SK-N-SH (cell line): ENCODE data around the gene ADCY1. TPM values are rescaled to one million over a fixed set of nuclear protein-coding genes. Genes with fewer than 3 reads are reported as not detected.
A peak's percentile ranks its signal among the peaks of the same experiment; 100 is the strongest.

Source experiments
- CTCF ChIA-PET: fragments of 300-600, 350-600 bp; formaldehyde crosslinking; extraction: SDS; loops from one replicate; lab custom pipeline; 2021; lab: Yijun Ruan, JAX
- POLR2A ChIA-PET: fragments of 350-600 bp; sonication (Branson Sonifier 250); formaldehyde crosslinking; extraction: SDS; loops from one replicate; lab custom pipeline; 2020; ENCODE audit warnings: antibody characterized with exemption, inconsistent platforms; lab: Yijun Ruan, JAX
- DNase-seq: peaks from one replicate; pipeline ENCODE4 v3.0.0; 2012
- H2AFZ ChIP-seq: fragments of 200-600 bp; sonication (generic); 2 replicates; pipeline ENCODE4 v1.8.1; 2016; ENCODE audit warnings: antibody characterized with exemption, mild to moderate bottlenecking, low read depth
- H3F3A ChIP-seq: fragments of 200-600 bp; sonication (generic); replicated peaks from 2 replicates; pipeline ENCODE3; 2016; ENCODE audit warnings: antibody characterized with exemption, mild to moderate bottlenecking; ENCODE audit not compliant: insufficient read depth
- H3K27ac ChIP-seq, 2 experiments: fragments of 200-500 bp in 1 of 2; fragments of 200-600 bp in 1 of 2; sonication (Bioruptor generic) in 1 of 2; sonication (generic), shearing (Covaris generic) in 1 of 2; 2 replicates each; pipeline versions ENCODE4 v1.5.1 to v1.6.1; 2014 to 2016; ENCODE audit warnings: low read depth in 2 of 2, inconsistent platforms in 1 of 2, low read length in 1 of 2, mild to moderate bottlenecking in 1 of 2, mixed read lengths in 1 of 2
- H3K27me3 ChIP-seq: fragments of 200-600 bp; sonication (generic), shearing (Covaris generic); 2 replicates; pipeline ENCODE4 v1.6.1; 2016; ENCODE audit warnings: mixed run types; ENCODE audit not compliant: insufficient read depth
- H3K36me3 ChIP-seq, 2 experiments: fragments of 200-500 bp in 1 of 2; fragments of 200-600 bp in 1 of 2; sonication (Bioruptor generic) in 1 of 2; sonication (generic) in 1 of 2; replicated peaks in 1 of 2; 2 replicates each; pipeline versions ENCODE3 to v1.5.1; 2014 to 2016; ENCODE audit warnings: low read length in 1 of 2, mild to moderate bottlenecking in 1 of 2; ENCODE audit not compliant: insufficient read depth in 2 of 2, control insufficient read depth in 1 of 2
- H3K4me1 ChIP-seq, 2 experiments: fragments of 200-500 bp in 1 of 2; fragments of 200-600 bp in 1 of 2; sonication (Bioruptor generic) in 1 of 2; sonication (generic), shearing (Covaris generic) in 1 of 2; 2 replicates each; pipeline versions ENCODE4 v1.5.1 to v1.6.1; 2014 to 2016; ENCODE audit warnings: low read depth in 1 of 2, low read length in 1 of 2, mixed run types in 1 of 2; ENCODE audit not compliant: insufficient read depth in 2 of 2, control insufficient read depth in 1 of 2
- H3K4me2 ChIP-seq: fragments of 200-600 bp; sonication (generic), shearing (Covaris generic); 2 replicates; pipeline ENCODE4 v1.6.1; 2017; ENCODE audit warnings: mixed run types
- H3K4me3 ChIP-seq, 2 experiments: fragments of 200-500 bp in 1 of 2; fragments of 200-600 bp in 1 of 2; sonication (Bioruptor generic) in 1 of 2; sonication (generic), shearing (Covaris generic) in 1 of 2; 2 replicates each; pipeline versions ENCODE4 v1.5.1 to v1.8.1; 2014 to 2016; ENCODE audit warnings: low read depth in 2 of 2, inconsistent platforms in 1 of 2, low read length in 1 of 2, mild to moderate bottlenecking in 1 of 2, mixed read lengths in 1 of 2, moderate library complexity in 1 of 2
- H3K79me2 ChIP-seq: fragments of 200-600 bp; sonication (generic); 2 replicates; pipeline ENCODE4 v1.8.1; 2017; ENCODE audit warnings: mild to moderate bottlenecking; ENCODE audit not compliant: insufficient read depth
- H3K9ac ChIP-seq: fragments of 200-600 bp; sonication (generic); 2 replicates; pipeline ENCODE4 v1.6.1; 2017; ENCODE audit warnings: mixed run types
- H3K9me2 ChIP-seq: fragments of 200-600 bp; sonication (generic); 2 replicates; pipeline ENCODE4 v1.6.1; 2017; ENCODE audit warnings: mixed run types
- H3K9me3 ChIP-seq: fragments of 200-600 bp; sonication (generic); 2 replicates; pipeline ENCODE4 v1.6.1; 2017; ENCODE audit warnings: mixed run types, mild to moderate bottlenecking, moderate library complexity
- H4K20me1 ChIP-seq: fragments of 200-600 bp; sonication (generic); 2 replicates; pipeline ENCODE4 v1.6.1; 2017; ENCODE audit warnings: mild to moderate bottlenecking, mixed run types; ENCODE audit not compliant: insufficient read depth
- CTCF ChIP-seq: fragments of 200-600 bp; sonication (generic); IDR thresholded peaks from 2 replicates; pipeline ENCODE4 v1.6.1; 2017; ENCODE audit warnings: antibody characterized with exemption, mild to moderate bottlenecking, moderate library complexity
- EP300 ChIP-seq, 2 experiments: IDR thresholded peaks; 2 replicates each; pipeline versions ENCODE4 v1.4.0 to v1.6.1; 2012; ENCODE audit warnings: borderline replicate concordance in 1 of 2, low read depth in 1 of 2, low read length in 1 of 2
- FOXJ3 ChIP-seq: sonication (generic); formaldehyde crosslinking; IDR thresholded peaks from 2 replicates; pipeline ENCODE4 v1.5.1; 2020; ENCODE audit warnings: mild to moderate bottlenecking, missing genetic modification reagents
- GABPA ChIP-seq: IDR thresholded peaks from 2 replicates; pipeline ENCODE4 v1.4.0; 2012; ENCODE audit warnings: low read depth, mild to moderate bottlenecking
- GATA2 ChIP-seq: sonication (generic); formaldehyde crosslinking; IDR thresholded peaks from 2 replicates; pipeline ENCODE4 v1.5.0; 2020; ENCODE audit warnings: mild to moderate bottlenecking, missing genetic modification reagents
- MAX ChIP-seq: IDR thresholded peaks from 2 replicates; pipeline ENCODE4 v1.4.0; 2012; ENCODE audit warnings: low read depth
- MEF2A ChIP-seq: IDR thresholded peaks from 2 replicates; pipeline ENCODE4 v1.4.0; 2012; ENCODE audit warnings: low read depth, borderline replicate concordance
- MXI1 ChIP-seq: IDR thresholded peaks from 2 replicates; pipeline ENCODE4 v1.6.1; 2012; ENCODE audit warnings: mild to moderate bottlenecking, low read depth, low read length, improper control_type of control experiment
- PBX3 ChIP-seq: IDR thresholded peaks from 2 replicates; pipeline ENCODE4; 2012
- POLR2AphosphoS5 ChIP-seq: IDR thresholded peaks from 2 replicates; pipeline ENCODE4 v1.6.1; 2012; ENCODE audit warnings: low read depth, low read length
- RCOR1 ChIP-seq: fragments of 150-350 bp; IDR thresholded peaks from 2 replicates; pipeline ENCODE4 v1.6.1; 2017; ENCODE audit warnings: antibody characterized with exemption, low read length
- REST ChIP-seq: IDR thresholded peaks from 2 replicates; pipeline ENCODE4 v1.6.1; 2012; ENCODE audit warnings: mild to moderate bottlenecking, low read depth, low read length, moderate library complexity
- SIN3A ChIP-seq: IDR thresholded peaks from 2 replicates; pipeline ENCODE4 v1.6.1; 2012; ENCODE audit warnings: low read depth, mild to moderate bottlenecking, low read length, moderate library complexity, borderline replicate concordance
- SMC3 ChIP-seq: IDR thresholded peaks from 2 replicates; pipeline ENCODE4 v1.6.1; 2012; ENCODE audit warnings: low read depth, low read length, improper control_type of control experiment
- TAF1 ChIP-seq: IDR thresholded peaks from 2 replicates; pipeline ENCODE4 v1.6.1; 2012; ENCODE audit warnings: low read depth, mild to moderate bottlenecking, low read length, moderate library complexity, borderline replicate concordance
- TCF12 ChIP-seq: IDR thresholded peaks from 2 replicates; pipeline ENCODE4 v1.4.0; 2012
- TEAD4 ChIP-seq: IDR thresholded peaks from 2 replicates; pipeline ENCODE4 v1.4.0; 2012; ENCODE audit warnings: mild to moderate bottlenecking, borderline replicate concordance; ENCODE audit not compliant: insufficient read depth
- USF2 ChIP-seq: fragments of 150-350 bp; IDR thresholded peaks from 2 replicates; pipeline ENCODE4 v1.6.1; 2017; ENCODE audit warnings: antibody characterized with exemption, low read length, low read depth, borderline replicate concordance
- WGBS: methylation state at CpG from one replicate; pipeline ENCODE4 v1.1.6; 2017; ENCODE audit warnings: low lambda C conversion rate; 5-methylcytosine and 5-hydroxymethylcytosine counted together
- polyA plus RNA-seq, 3 experiments: library from polyadenylated mRNA; depleted of rRNA; stranded (reverse); fragments of >200 nt; gene quantifications; 2 replicates each; pipeline ENCODE4 v1.2.3, GENCODE V29; 2012

ADCY1 gene
- polyA plus RNA-seq, 1 of the 3 experiments (the other 2 are of a cell fraction): 0.16 TPM

GRCh38 chr7:45644237-45644636 is 70.1 kb downstream of the ADCY1 start:
- no peaks in the 10 kb centered on the region for H3F3A ChIP-seq
- H3K36me3 ChIP-seq: no peaks in the 10 kb centered on the region
- no peaks in the 10 kb centered on the region for H3K27me3 ChIP-seq
- no peak overlapping the region for H3K4me3 ChIP-seq
- no peak for TF ChIP-seq REST
- no peak for TF ChIP-seq MEF2A
- no peak for TF ChIP-seq MXI1
- TF ChIP-seq USF2: no peak
- TF ChIP-seq RCOR1: no peak
- H3K4me2 ChIP-seq: no peak overlapping the region
- H4K20me1 ChIP-seq: no peaks in the 10 kb centered on the region
- H3K9me2 ChIP-seq: no peaks in the 10 kb centered on the region; the same call in 1 of the 2 replicates
- no peaks in the 10 kb centered on the region for H3K79me2 ChIP-seq
- H2AFZ ChIP-seq: no peak overlapping the region
- DNase-seq: no peak
- peak overlapping the region in 1 of 2 experiments; percentile 14; a peak in 1 of 4 replicates for H3K27ac ChIP-seq
- no peaks in the 10 kb centered on the region for H3K9me3 ChIP-seq
- ChIA-PET POLR2A (no interaction called here), CTCF (interaction anchor here (1.4 kb wide), 1 partner anchor 13 kb away, joined by 3 read pairs; no protein-coding TSS in a partner anchor)
- WGBS: 24% methylated on average over 4 of the region's 4 CpGs
- peaks cover 0 to 43% of the 10 kb centered on the region in 2 experiments; a peak in 2 of 4 replicates for H3K4me1 ChIP-seq
- H3K9ac ChIP-seq: no peak overlapping the region

- Histone ChIP-seq H3K27me3 (no peaks in the 10 kb centered on the region), H3K36me3 (no peaks in the 10 kb centered on the region), H3K4me2 (no peak overlapping the region), H2AFZ (no peak overlapping the region), H3K9ac (no peak overlapping the region), H3K9me3 (no peaks in the 10 kb centered on the region), H3K27ac (peak overlapping the region in 1 of 2 experiments; percentile 80; a peak in 1 of 4 replicates), H3K9me2 (no peaks in the 10 kb centered on the region; the same call in 1 of the 2 replicates), H3F3A (no peaks in the 10 kb centered on the region), H3K4me3 (no peak overlapping the region), H3K4me1 (peaks cover 0 to 43% of the 10 kb centered on the region in 2 experiments; a peak in 2 of 4 replicates), H4K20me1 (no peaks in the 10 kb centered on the region), H3K79me2 (no peaks in the 10 kb centered on the region)
- 44% methylated on average over 8 of the region's 8 CpGs for WGBS
- no peak for DNase-seq
- ChIA-PET POLR2A (no interaction called here), CTCF (interaction anchor here (2.9 kb wide), 1 partner anchor 17 kb away, joined by 13 read pairs; no protein-coding TSS in a partner anchor)
- TF ChIP-seq TCF12 (no peak), FOXJ3 (CRISPR knock-in tag) (no peak), CTCF (no peak), PBX3 (no peak), SIN3A (no peak), GABPA (no peak), TAF1 (no peak), GATA2 (CRISPR knock-in tag) (no peak), POLR2AphosphoS5 (no peak), TEAD4 (no peak), RCOR1 (no peak), MAX (no peak), MEF2A (no peak), SMC3 (no peak), EP300 (IDR thresholded peaks at IDR 0.05; ENCODE audit: borderline replicate concordance in 1 of 2, low read depth in 1 of 2, low read length in 1 of 2) (no peak)
These were observed 71.2 kb downstream of the ADCY1 start for GRCh38 chr7:45645141-45645969.
